ENCODE measurements around the gene PDAP1.
"Not testable (repeated sequence)": the region's sequence is repeated elsewhere in the genome, so short reads cannot be mapped to it uniquely, and the experiment has no call there.

The PDAP1 gene

DNA sequence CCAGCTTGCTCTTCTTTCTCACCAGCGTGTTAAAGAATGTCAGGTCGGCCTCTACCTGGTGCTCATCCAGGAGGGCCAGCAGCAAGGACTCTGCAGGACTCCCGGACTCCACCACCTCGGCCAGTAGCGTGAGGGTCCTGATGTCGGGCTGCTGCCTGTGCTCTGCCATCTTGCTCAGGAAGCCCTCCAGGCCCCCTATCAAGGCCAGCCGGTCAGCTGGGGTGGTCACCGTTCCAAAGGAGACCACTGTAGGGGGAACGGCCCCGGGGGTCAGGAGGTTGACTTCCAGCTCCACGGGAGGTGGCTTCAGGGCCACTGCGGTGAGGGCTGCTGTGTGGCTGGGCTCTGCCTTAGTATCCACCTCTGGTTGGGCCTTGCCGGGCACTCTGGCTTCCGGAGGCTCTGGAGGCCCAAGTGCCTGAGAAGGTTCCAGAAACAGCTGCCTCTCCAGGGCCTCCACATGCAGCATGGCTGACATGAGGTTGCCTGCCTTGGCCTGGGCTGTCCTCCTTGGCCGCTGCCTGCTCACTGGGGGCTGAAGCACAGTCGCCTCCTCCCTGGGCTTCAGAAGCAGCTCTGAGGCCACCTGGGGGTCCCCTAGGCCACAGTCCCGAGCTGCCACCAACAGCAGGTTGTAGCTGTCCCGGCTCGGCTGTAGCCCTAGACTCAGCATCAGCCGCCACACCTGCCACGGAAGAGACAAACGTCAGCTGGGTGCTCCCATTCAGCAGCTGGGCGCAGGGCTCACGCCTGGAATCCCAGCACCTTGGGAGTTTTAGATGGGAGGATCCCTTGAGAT is 16.7 kb upstream of the PDAP1 start:
- no peak for DNase-seq

DNA sequence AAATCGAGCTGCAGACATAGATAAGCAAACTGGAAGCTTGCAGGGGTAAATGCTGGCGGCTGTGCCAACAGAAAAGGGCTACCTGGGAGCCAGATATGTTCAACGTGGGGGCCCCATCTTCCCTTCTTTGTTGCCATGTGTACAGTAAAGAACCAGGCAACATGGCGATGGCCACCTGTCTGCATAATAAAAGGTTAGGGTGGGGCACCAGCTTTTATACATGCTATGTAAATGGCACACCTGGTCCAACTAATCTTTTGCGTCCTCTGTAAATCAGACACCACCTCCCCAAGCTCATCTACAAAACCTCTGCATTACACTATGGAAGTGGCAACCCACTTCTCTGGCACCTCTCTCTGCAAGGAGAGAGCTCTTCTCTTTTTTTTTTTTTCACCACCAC is 14.2 kb upstream of the PDAP1 start:
- no peak for DNase-seq

DNA sequence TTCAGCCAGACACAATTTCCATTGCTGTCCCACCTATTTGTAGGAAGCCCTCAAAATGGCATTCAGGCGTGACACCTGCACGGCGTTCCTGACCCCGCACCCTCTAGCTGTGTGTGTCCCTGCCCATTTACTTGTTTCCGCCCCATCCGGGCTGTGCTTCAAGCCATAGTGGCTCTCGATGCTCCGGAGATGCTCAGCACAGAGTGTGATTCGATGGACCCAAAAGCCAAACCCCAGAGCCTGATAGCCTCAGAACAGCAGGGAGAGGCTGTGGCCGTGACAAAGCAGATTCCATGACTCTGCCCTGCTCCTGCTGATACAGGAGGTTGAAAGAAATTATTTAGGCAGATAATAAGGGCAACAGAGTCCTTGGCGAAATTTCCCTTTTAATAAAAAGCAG is 13.8 kb upstream of the PDAP1 start:
- DNase-seq, result no peak

DNA sequence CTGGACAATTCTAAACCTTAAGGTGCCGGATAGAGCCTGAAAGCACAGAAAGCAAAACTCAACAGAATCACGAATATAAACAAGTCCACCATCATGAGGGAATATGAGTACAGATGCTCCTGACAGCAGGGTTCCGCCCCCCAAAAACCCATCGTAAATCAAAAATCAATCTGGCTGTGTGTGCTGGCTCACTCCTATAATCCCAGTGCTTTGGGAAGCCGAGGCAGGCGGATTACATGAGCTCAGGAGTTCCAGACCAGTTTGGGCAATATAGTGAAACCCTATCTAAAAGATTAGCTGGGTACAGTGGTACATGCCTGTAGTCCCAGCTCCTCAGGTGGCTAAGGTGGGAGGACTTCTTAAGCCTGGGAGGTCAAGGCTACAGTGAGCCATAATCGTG is 12.6 kb upstream of the PDAP1 start:
- no peak for DNase-seq

DNA sequence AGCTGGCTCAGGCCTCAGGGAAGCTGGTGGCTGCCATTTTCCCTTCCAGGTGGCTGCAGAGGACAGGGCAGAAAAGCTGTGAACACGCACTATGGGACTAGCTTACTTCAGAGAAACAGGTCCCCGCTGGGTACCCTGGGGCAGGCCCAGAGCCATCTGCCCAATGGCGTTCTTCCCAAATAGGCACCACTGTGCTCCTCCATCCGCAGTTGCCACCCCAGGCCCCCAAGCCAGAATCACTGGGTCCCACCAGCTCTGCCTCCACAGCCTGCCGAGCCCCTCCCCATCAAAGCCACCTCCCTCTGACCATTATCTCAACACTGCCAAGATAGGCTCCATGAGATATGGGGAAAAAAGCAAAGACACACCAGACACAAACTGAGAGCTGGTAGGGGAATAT is 11.8 kb upstream of the PDAP1 start:
- no peak for DNase-seq

DNA sequence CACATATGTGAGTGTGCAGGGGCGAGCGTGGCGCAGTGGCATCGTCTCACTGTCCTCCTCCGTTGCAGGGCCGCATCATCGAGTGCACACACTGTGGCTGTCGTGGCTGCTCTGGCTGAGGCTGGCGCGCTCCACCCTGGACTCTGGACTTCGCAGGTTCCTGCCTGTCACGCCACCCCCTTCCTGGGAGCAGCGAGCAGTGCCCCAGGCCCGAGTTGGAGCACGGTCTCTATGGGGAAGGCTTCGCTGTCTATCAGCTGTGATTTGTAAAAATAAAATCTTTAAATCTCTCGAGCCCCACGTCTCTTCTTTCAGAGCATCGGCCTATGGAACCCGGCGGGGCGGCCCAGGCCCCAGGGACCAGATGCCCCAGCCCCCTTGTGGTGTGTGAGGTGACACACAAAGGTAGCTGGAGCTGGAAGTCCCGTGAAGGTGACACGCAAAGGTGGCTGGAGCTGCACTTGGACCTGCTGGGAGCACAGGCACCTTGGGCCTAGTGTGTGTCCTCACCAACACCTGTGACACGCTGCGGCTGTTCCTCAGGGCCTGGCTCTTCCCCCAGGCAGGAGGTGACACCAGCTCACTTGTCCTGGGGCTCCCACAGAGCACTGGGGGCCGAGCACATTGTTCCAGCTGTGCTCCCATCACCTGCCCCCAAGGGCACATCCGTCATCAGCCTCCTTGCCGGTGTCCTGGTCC is 11.1 kb upstream of the PDAP1 start:
- no peak for DNase-seq

DNA sequence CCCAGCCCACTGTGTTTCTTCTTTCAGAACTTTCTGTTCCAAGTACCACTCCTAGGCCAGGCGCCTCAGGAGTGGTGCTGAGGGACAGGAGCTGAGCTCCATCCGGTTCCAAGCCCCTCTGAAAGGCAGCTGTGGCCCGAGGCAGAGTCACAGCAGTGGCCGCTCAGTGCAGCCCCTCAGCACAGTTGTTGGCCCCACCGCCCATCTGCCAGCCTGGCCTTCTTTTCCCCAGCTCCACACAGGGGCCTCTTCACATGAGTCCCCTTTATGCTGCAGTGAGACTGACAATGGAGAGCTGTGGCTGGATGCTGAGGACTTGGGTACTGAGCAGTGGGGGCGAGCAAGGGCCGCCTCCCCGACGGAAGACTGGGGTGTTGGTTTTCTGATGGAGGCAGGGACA is 9.9 kb upstream of the PDAP1 start:
- DNase-seq, result no peak

DNA sequence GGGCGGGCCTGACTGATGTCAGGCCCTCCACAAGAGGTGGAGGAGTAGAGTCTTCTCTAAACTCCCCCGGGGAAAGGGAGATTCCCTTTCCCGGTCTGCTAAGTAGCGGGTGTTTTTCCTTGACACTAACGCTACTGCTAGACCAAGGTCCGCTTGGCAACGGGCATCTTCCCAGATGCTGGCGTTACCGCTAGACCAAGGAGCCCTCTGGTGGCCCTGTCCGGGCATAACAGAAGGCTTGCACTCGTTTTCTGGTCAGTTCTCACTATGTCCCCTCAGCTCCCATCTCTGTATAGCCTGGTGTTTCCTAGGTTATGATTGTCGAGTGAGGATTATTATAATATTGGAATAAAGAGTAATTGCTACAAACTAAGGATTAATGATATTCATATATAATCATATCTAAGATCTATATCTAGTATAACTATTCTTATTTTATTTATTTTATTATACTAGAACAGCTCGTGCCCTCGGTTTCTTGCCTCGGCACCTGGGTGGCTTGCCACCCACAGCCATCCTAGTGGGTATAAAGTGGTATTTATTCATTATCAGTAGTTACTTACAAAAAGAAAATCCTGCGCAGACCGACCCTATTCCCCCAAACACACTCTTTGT is 7.2 kb upstream of the PDAP1 start:
- not testable (repeated sequence) for DNase-seq

DNA sequence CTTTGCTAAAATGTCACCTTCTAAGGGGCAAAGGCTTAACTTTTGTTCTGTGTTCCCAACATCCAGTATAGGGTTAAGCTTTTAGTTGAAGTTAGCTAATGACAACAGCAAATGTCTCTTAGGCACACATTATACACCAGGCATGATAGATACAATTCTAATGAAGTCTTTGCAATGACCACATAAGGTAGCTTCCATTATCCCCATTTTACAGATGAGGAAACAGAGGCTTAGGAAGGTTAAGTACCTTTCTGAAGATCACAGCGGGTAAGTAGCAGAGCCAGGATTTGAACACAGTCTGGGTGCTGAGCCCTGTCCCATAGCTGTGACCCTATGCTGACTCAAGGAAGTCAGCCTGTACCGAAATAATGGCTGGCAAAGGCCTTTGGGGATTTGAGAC is 2.2 kb upstream of the PDAP1 start:
- no peak for DNase-seq

DNA sequence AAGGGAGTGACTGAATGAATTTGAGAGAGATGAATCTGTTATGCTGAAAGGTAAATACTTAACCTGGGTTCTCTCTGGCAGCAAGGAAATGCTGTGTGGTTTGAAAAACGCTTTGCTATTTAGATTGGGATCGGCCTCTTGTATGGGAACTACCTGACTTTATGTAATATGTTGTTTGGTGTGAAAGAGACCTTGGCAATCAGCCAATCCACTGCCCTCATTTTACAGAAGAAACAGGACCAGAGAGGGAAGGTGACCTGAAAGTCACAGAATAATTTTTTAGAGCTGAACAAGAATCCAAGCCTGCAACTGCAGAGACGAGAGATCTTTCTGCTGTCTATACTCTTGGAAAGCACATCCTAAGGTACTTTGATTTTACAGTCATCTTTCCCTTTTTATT is 1.4 kb upstream of the PDAP1 start:
- DNase-seq, result no peak

DNA sequence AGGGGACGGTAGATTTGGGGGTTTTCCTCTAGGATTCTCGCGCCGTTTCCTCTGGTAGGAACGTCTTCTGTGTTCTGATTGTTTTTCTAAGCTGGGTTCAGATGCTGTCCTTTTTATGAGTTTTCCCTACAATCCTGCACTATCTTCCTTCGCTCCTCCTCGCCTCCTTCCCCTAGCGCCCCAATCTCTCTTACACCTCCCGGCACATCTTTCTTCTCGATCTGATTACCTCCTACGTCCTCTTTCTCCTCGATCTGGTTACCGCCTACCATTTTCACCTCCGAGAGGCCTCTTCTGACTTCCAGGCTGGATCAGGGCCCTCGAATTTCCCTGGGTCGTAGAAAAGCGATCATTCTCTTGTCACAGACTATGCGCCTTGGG is 785 bp upstream of the PDAP1 start:
- no peak for DNase-seq

DNA sequence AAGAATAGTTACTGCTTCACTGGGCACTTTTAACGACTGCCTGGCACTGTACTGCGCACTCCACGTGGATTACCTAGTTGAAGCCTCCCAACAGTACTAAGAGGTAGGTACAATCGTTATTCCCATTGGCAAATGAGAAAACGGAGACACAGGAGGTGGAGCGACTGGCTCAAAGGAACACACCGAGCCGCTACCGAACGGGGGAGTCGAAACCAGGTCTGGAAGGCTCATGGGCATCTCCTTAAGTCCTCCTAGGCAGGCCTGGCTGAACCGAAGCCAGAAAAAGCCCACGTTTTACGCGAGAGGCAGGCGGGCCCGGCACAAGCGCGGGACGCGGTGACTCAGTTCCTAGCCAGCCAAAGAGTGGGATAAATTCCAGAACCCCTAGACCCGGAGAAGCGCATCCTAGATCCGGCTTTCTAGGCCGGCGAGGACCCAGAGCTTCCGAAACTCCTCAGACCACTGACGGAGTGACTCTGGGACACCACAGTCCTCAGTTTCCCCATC is 472 bp downstream of the PDAP1 start:
- DNase-seq, result peak; percentile 30

DNA sequence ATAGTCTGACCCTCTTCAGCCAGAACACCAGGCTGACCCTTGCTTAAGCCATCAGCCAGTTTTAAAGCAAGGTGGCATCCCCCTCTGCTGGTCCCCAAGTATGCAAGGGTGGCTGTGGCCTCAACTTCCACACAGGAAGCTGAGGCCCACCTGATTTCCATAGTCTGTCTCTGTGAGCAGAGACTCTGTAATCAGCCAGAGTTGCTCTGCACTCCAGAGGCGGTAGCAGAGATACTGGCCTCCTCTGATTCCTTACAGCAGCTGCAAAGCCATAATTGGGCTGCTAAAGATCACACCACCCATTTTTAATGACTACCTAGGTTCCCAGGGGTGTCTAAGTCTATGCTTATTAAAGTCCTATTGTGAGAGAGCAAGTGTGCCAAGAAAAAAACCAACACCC is 1.8 kb downstream of the PDAP1 start:
- DNase-seq, result no peak

DNA sequence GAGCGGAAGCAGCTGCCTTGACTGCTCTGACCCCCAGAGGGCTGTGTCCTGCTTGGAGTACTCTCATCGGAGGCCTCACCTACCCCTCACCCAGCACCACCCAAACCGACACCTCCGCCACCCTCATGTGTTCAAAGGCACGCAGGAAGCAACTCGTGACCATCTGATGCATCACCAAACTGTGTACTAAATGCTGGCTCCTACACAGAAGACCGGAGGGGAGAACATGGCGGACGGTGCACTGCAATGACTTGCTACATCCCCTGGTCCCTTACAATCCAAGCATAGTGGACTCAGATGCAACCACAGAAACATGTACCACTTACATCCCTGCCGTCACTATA is 3.4 kb downstream of the PDAP1 start:
- no peak for DNase-seq

DNA sequence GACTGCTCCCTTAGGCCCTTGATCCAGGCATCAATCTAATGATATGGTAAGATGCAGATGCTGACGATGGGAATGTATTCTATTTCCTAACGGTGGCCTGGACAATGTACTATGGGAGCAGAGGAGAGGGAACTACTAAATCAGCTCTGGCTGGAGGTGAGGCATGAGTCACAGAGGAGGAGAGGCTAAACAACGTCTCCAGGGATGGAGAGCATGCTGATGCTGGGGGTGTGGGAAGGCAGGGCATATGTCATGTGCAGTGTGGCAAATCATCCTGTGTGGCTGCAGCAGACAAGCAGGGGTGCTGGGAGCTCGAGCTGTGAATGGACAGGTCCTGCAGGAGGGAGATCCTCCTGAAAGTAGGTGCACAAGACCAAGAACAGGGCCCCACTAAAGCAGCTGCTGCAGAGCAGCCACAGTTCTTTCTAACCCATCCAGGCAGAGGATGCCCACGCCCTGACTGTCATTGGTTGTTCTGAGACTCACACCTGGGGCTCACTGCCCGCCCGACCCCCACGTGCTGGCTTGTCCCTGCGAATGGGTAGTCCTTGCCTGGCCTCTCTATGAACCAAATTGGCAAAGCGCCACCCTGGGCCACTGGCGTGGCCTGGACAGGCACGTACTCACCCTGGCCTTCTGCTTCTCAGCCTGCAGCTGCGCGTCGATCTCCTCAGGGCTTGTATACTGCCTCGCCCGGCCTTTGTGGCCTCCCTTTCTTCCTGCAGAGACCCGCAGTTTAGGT is 4.0 kb downstream of the PDAP1 start:
- DNase-seq, result no peak

DNA sequence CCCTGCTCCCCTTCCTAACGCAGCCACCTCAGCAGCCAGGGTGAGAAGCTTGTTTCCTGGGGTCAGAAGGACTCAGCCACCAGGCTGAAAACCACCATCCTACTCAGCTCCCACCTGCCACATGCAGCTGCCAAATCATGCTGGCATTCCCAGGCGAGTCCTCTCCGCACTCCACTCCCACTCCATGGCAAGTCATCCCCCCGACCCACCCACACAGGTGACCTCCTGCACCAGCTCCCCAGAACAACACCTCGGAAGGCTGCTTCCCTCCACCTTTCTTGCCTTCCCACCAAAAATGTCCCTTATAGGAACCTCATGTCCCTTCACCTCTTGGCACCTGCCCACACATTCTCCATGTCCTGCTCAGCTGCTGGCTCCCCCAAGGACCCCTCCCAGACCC is 4.6 kb downstream of the PDAP1 start:
- DNase-seq, result no peak

DNA sequence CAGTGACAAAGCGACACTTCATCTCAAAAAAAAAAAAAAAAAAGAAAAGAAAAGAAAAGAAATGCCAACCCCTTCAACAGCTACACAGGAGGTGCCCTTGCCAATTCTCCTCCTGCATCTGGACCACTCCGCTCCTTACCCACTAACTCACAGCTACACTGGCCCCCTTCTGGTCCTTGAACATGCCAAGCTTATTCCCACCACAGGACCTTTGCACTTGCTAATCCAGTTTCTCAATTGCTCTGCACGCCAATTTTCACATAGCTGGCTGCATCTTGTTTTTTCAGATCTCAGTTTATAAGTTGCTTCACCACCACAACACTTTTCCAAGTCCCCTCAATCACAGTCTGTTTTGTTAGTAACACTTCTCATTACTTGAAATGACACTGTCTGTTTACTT is 5.5 kb downstream of the PDAP1 start:
- no peak for DNase-seq

DNA sequence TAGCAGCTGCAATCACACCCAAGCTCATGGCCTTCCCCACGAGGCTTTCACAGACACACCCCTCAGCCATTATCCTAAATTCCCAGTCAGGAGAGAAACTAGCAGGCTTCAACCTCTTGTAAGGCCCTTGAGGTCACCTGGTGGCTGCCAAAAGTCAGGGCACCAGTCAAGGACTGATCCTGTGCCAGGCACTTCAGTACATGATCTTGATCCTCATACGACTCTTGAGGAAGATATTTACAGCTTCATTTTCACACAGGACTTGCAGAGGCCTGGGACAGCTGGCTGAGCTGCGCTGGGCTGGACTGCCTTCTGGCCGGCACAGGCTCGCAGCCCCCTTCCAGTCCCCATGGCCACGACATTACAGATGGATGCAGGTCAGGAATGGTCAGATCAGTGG is 8.8 kb downstream of the PDAP1 start:
- no peak for DNase-seq

DNA sequence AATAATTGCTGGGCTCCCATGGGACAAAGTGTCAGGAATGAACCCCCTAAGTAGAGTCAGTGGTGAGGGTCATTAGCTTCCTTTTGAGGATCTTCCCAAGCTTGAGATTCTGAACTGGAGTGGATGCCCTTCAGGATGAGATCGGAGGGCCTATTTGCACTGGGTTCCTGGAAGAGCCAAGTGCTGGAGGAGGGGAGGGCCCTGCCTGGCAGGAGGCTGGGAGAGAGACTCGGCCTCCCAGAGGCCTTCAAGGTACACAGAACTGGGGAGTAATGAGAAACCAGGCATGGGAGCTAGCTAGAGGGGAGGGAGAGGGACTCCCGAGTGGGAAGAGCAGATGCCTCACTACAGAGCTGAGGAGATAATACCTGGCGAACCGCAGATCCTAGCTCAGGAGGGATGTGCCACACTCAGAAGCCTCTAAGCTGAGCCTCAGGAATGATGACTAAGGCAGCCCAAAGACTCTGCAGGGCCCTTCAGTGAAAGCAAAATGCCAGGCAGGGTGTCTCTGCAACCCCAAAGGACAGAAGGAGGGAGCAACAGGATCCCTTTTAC is 9.4 kb downstream of the PDAP1 start:
- no peak for DNase-seq

DNA sequence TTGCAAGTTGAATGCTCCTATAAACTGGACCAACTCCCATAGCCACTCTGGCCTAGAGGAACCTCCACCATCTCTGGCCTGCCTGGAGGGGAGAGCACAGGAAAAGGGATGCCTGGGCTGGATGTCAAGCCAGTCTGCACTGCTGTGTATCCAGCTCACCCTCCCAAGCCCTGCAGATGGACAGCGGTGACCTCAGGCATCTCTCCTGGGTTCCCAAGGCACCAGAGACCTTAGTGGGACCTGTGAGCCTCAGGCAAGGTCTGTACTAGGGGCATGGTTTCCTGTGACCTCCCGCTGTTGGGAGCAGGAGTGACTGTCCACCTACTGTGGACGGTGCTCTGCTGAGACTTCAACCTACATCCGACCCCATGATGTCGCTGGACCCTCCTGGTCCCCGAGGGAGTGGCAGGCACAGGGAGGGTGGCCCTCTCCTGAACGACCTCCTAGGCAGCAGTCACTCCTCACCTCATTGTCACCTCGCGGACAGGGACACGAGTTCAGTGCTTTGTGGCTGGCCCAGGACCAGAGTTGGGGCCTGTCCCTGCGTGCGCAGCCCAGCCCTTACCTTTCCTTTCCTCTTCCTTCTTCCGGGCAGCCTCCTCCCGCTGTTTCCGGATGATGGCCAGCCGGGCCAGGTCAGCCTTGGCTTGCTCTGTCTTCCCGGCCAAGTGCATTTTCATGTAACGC is 11.0 kb downstream of the PDAP1 start:
- DNase-seq, result no peak

DNA sequence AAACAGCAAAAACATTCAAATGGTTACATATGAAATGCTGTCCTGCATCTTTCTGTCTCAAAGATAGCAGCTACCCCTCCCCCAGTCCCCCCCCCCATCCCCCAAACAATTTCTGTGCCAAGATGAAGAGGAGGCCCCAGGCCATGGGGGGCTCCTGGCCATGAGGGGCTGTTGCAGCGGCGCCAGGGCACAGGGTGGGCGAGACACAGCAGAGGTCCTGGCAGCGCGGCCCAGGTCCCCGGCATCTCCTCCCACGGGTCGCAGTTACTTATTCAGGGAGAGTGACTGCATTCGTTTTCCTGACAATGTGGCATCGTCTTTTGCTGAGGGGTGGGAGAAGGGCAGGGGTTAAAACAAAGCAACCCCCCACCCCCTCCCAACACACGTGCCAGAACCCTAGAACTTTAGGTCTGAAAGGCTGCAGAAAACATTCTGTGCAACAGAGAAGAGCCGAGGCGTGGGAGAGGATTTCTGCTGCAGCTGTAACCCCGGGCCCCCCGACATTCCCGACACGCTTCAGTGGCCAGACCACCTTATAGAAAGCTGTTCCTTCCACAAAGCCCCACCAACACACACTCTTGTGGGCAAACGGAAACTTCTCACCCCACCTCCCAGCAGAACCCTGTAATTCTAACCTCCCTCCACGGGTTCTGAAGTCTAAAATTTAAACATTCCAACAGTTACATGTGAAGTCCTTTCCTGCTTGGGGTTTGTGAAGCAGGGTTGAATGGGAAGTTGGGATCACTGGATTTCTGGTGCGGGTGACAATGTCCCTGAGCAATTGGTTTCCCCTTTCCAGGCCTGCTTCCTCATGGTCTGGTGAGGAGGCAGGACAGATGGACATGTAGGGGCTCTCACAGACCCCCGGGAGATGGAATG is 11.7 kb downstream of the PDAP1 start:
- no peak for DNase-seq

Measured in effector CD4-positive, alpha-beta T cell (primary cell).